Renal cortical epithelial cell (primary cell): ENCODE measurements around the gene ZNF624. TPM values are rescaled to one million over a fixed set of nuclear protein-coding genes. Genes with fewer than 3 reads are reported as not detected.

Source experiments
- DNase-seq: peaks from one replicate; pipeline ENCODE4 v3.0.0-alpha.2; 2011; ENCODE audit warnings: low read depth
- total RNA-seq: library from RNA; depleted of rRNA; stranded (reverse); fragments of >200 nt; gene quantifications from 2 replicates; pipeline ENCODE4 v1.2.3, GENCODE V29; 2014

Gene ZNF624
- total RNA-seq, 1 donor from 2014 or later: 7.1 TPM

DNA sequence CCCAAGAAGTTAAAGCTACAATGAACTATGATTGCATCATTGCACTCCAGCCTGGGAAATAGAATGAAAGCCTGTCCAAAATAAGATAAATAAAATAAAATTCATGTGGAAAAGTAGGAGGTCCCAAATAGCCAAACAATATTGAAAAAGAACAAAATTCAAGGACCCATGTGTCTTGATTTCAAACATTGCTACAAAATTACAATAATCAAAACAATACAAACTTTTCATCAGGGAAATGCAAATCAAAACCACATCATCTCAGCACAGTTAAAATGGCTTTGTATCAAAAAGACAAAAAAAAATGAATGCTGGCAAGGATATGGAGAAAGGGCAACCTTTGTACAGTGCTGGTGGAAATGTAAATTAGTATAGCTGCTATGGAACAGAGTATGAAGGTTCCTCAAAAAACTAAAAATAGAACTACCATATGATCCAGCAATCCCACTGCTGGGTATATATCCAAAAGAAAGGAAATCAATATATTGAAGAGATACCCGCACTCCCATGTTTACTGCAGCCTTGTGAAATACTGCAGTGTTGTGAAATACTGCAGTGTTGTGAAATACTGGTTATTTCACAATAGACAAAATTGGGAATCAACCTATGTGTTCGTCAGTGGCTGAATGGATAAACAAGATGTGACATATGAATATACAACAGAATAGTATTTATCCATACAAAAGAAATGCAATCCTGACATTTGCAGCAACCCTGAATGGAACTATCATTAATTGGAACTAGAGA is 60.1 kb downstream of the ZNF624 start:
- DNase-seq: peak; percentile 27

DNA sequence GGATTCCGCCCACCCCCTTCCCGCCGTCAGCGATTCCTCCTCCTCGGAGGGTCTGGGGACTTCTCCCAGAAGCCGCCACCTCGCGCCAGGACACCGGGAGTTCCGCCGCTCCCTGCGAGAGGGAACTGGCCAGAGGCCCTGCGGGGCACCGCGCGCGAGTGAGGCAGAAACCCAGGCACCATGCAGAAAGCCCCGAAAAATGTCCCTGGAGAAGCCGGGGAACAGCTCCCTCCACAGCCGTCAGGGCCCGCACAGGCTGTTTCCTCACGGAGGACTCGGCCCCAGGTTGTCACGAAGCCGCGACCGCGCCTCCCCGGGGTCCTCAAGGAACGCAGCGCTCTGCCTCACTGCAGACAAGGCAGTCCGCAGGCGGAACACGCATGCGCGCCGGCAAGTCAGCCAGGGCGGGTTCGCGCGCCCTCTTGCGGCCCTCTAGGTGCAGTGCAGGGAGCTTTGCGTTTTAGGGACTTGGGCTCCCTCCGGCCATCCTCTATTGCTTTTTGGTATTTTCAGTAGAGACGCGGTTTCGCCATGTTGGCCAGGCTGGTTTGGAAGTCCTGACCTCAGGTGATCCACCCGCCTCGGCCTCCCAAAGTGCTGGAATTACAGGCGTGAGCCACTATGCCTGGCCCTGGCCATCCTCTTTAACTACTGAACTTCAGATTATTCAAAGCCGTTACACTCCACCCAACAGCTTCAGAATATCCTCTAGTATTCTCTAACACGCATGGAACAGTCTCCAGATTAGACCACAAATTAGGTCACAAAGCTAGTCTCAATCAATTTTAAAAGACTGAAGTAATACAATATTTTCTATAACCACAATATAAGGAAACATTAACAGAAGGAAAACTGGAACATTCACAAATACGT is 64.3 kb downstream of the ZNF624 start:
- DNase-seq: peak; percentile 67

DNA sequence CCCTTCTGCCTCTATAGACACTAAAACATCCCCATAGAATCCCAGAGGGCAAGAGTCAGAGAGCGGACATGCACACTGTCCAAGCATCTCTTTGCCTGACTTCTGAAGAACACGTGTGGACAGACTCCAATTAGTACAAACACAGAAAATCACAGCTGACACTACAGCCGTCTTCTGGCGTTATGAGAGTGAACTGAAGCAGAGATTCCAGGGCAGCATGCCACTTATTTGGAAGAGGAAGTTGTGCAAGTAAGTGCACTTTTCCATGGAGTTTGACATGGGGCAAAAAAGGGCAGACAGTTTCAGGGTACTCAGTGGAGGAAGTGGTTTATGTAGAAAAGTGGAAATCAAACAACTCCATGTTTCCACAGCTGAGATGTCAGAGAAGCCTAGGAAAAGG is 67.9 kb downstream of the ZNF624 start:
- DNase-seq: no peak

DNA sequence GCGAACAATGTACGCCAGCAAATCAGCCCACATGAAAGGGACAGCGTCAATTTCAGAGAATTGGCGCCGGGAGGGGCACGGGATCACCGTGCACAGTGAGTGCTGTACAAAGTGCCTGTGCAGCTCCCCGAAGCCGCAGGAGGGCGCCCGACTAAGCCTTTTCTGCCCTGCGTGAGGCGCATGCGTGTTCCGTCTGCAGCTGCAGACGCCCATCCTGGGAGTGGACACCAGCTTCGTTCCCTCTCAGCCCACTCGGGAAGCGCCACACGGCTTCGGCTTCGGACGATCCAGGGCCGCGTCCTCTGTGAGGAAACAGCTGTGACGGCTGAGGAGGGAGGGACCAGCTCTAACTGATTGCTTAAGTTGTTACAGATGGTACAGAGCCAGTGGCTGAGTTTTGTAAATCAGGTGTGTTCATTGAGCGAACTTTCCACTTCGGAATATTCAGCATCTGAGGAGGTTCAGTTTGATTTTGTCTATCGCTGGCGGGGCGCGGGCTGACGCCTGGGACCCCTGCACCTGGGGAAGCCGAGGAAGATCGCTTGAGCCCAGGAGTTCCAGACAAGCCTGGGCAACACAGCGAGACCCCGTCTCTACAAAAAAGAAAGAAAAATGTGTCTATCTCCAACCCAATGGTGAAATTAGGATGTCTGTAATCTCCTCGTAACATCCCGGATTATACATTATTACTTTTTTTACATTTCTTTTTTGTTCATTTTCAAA is 69.2 kb downstream of the ZNF624 start:
- peak; percentile 73 for DNase-seq

DNA sequence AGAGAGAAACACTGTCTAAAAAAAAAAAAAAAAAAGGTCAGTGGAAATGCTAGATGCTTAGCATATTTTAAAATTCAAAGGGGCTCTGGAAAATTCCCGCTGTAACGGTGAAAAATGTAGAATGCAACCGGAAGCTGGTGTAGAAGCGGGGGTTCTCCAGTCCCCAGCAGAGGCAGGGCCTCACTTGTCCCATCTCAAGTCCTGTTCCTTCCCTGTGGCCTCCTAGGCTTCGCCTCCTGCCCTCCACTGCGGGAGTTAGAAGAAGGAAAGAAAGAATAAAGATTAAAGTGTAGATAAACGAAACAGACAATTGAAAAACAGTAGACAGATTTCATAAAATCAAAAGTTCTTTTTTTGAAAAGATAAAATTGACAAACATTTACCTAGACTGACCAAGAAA is 69.9 kb downstream of the ZNF624 start:
- no peak for DNase-seq

DNA sequence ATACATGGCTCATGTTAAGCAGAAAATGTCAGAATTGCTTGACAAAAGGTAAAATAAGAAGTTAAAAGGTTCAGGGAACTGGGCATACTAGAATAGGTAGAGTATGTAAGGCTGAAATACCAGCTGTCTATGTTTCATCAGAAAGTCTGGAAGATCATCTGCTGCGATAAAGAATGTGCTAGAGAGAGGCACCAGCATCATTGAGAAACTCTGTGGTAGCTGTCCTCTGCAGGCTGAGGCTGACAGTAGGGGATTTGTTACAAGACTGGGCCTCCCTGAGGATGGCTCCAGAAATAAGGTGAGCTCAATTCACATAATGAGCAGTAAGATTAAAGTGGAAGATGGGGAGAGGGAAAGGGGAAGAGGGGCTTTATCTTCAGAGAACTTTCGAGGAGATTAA is 80.2 kb downstream of the ZNF624 start:
- no peak for DNase-seq

Other genes with a start within 250 kb of the ZNF624 start
- 5.4 and 14.5 TPM in 2 replicates for gene TRPV2, start 238.3 kb downstream of the ZNF624 start, total RNA-seq
- under 0.01 and 0.30 TPM in 2 replicates for gene LRRC75A, start 161.7 kb downstream of the ZNF624 start, total RNA-seq
- gene ZNF287, start 84.6 kb downstream of the ZNF624 start, total RNA-seq: 3.0 and 8.2 TPM in 2 replicates
- 7.9 TPM in 1 of 2 replicates, not detected in the other for gene CCDC144A, start 36.4 kb upstream of the ZNF624 start, total RNA-seq